NCI-H187 treated with DMSO at 0.1 percent for 48 hours (cell line): Measurements from ENCODE around the gene CENPH.
A peak's percentile ranks its signal among the peaks of the same experiment; 100 is the strongest.
"Not testable (repeated sequence)": the region's sequence is repeated elsewhere in the genome, so short reads cannot be mapped to it uniquely, and the experiment has no call there.

Experiments used
- DNase-seq: peaks from one replicate; lab custom pipeline; 2025; lab: John Stamatoyannopoulos, UW

The CENPH gene

GRCh38 chr5:69189162-69190086 lies at the start of gene CENPH:
TSS of gene CENPH (plus strand) at chr5:69189583. CDS start at chr5:69189635, 52 bp downstream.
- peak; percentile 77 for DNase-seq

DNA sequence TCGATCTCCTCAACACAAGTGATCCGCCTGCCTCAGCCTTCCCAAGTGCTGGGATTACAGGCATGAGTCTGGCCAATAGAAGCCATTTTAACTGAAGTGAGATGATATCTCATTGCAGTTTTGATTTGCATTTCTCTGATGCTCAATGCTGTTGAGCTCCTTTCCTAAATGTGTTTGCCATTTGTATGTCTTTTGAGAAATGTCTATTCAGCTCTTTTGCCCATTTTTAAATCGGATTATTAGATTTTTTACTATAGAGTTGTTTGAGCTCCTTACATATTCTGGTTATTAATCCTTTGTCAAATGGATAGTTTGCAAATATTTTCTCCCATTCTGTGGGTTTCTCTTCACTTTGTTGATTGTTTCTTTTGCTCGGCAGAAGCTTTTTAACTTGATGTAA lies 49.1 kb upstream of the CENPH start:
- DNase-seq: not testable (repeated sequence)

DNA sequence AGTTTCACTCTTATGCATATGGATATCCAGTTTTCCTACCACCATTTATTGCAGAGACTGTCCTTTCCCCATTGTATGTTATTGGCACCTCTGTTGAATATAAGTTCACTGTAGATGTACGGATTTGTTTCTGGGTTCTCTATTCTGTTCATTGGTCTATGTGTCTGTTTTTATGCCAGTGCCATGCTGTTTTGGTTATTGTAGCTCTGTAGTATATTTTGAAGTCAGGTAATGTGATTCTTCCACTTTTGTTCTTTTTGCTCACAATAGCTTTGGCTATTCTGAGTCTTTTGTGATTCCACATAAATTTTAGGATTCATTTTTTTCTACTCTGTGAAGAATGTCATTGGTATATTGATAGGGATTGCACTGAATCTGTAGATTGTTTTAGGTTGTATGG lies 48.6 kb upstream of the CENPH start:
- DNase-seq: no peak

- DNase-seq: not testable (repeated sequence)
Measured at GRCh38 chr5:69148576-69148975, 40.8 kb upstream of the CENPH start.

DNA sequence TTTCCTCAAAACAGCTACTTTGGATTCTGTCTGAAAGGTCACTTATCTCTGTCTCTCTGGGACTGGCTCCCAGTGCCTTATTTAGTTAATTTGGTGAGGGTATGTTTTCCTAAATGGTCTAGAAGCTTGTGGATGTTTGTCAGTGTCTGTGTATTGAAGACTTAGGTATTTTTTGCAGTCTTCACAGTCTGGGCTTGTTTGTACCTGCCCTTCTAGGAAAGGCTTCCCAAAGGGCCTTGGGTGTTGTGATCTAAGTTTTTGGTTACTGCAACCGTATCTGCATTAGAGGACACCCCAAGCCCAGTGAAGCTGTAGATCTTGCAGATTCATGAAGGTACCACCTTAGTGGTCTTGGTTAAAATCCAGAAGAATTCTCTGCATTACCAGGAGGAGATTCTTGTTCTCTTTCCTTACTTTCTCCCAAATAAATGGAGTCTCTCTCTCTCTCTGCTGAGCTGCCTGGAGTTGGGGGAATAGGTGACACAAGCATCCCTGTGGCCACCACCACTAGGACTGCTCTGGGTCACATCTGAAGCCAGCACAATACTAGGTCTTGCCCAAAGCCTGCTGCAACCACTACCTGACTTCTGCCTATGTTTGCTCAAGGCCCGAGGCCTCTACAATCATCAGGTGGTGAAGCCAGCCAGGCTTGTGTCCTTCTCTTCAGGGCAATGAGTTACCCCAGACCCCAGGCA lies 40.3 kb upstream of the CENPH start:
- no peak for DNase-seq

- no peak for DNase-seq
Measured at GRCh38 chr5:69149676-69150010, 39.7 kb upstream of the CENPH start.

DNA sequence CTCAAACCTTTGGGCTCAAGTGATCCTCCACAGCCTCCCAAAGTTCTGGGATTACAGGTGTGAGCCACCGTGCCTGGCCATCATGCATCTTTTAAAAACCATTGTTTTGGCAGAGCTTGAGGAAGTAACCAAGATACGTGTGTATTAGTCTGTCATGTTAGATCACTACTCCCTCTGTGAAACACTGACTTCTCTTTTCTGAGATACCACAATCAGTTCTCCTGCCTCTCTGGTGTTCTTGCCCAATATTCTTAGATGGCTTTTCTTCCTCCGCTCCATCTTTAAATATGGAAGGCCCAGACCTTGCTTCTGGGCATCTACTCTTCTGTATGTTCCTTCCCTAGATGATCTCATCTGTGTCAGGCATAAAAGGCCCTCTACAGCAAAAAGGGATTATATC lies 36.7 kb upstream of the CENPH start:
- DNase-seq: no peak

GRCh38 chr5:69156456-69156855 lies 32.9 kb upstream of the CENPH start:
- DNase-seq: no peak

- no peak for DNase-seq
Measured at GRCh38 chr5:69158039-69158438, 31.3 kb upstream of the CENPH start.

- DNase-seq: no peak
Measured at GRCh38 chr5:69160651-69161050, 28.7 kb upstream of the CENPH start.

GRCh38 chr5:69166686-69167492 lies 22.5 kb upstream of the CENPH start, which contains the start of gene CCNB1:
TSS of gene CCNB1 (plus strand) at chr5:69167150. CDS start at chr5:69167263, 113 bp downstream.
- peak; percentile 90 for DNase-seq

DNA sequence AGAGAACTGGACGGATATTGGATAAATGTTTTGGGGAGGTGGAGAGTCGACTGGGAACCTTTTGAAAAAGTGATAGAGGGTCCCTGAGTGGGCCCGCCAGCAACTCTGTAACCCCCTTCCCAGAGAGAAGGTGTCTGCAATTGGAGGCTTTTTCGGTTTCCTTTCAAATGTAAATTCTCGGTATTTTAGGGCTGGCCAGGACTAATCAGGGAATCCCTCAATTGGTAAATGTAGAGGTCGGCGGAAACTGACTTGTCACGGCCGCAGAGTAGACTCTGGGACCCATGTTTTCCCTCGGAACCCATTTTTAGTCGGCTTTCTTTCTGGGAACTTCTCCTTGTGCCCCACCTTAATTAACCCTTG lies 21.9 kb upstream of the CENPH start:
- no peak for DNase-seq

DNA sequence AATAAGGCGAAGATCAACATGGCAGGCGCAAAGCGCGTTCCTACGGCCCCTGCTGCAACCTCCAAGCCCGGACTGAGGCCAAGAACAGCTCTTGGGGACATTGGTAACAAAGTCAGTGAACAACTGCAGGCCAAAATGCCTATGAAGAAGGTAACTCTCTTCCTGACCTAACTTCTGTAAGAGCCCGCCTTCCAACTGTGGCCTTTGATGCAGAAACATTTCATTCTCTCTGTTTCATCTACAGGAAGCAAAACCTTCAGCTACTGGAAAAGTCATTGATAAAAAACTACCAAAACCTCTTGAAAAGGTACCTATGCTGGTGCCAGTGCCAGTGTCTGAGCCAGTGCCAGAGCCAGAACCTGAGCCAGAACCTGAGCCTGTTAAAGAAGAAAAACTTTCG lies 21.5 kb upstream of the CENPH start:
- DNase-seq: no peak

- DNase-seq: no peak
Measured at GRCh38 chr5:69170495-69170894, 18.9 kb upstream of the CENPH start.

- DNase-seq: no peak
Measured at GRCh38 chr5:69170969-69171368, 18.4 kb upstream of the CENPH start.

DNA sequence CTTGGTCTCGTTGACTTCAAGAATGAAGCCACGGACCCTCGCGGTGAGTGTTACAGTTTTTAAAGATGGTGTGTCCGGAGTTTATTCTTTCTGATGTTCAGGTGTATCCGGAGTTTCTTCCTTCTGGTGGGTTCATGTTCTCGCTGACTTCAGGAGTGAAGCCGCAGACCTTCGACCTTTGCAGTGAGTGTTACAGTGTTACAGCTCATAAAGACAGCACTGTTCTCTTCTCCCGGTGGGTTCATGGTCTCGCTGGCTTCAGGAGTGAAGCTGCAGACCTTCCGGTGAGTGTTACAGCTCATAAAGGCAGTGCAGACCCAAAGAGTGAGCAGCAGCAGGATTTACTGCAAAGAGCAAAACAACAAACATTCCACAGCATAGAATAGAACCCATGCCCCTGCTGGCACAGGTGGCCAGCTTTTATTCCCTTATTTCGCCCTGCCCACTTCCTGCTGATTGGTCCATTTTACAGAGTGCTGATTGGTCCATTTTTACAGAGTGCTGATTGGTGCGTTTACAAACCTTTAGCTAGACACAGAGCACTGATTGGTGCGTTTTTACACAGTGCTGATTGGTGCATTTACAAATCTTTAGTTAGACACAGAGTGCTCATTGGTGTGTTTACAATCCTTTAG lies 7.6 kb upstream of the CENPH start:
- not testable (repeated sequence) for DNase-seq

DNA sequence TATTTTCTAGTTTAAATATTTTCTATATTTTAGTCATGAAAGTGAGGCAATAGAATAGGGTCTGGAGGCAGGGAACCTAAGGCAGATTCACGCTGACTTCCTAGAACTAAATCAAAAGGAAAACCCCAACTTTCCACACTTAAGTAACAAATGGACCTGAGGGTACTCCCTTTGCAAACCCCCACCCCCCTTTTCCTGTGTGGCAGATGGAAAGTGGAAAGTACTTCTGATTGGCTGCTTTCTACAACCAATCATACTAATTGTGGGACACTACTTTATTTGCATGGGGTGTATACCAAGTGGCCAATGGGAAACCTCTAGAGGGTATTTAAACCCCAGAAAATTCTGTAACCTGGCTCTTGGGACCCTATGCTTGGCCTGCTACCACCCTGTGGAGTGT lies 4.8 kb upstream of the CENPH start:
- no peak for DNase-seq

GRCh38 chr5:69187342-69187741 lies 2.0 kb upstream of the CENPH start:
- DNase-seq: no peak

GRCh38 chr5:69188811-69189161 lies 597 bp upstream of the CENPH start:
- DNase-seq: no peak

DNA sequence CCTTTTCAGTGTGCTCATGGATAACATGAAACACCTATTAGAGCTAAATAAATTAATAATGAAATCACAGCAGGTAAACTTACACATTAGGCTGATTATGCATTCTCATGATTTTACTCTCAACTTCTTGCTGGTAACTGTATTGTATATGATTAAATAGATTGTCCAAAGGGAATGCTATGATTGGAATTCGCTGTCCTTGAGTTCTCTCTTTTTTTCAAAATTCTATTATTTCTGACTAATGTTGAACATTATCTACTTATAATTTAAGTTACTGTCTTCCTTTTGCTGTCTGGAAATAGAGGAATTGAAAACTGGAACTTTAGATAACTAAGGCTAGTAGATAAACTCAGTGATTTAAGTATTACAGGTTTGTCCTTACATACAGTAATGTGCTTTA lies 13.1 kb downstream of the CENPH start:
- DNase-seq: no peak

GRCh38 chr5:69206528-69207190 lies 17.3 kb downstream of the CENPH start:
- DNase-seq: no peak

DNA sequence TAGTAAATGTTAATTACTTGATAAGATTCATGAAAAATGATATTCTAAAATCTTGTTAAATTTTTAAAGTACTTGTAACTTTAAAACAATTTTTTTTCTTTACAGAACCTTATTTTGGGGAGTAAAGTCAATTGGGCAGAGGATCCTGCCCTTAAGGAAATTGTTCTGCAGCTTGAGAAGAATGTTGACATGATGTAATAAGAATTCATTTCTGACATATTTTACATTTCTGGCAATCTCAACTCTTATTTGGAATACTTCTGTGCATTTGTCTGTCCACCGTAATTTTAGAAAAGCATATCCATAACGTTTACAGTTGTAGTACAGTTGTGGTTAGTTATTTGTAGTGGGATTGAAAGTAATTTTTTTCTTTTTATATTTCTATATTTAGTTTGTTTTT lies 20.2 kb downstream of the CENPH start:
- no peak for DNase-seq
